SK-N-SH (cell line): ENCODE data around the gene TENT4A.

Source experiments
- CTCF ChIP-seq: fragments of 200-600 bp; sonication (generic); IDR thresholded peaks from 2 replicates; pipeline ENCODE4 v1.6.1; 2017; ENCODE audit warnings: antibody characterized with exemption, mild to moderate bottlenecking, moderate library complexity
- ELF1 ChIP-seq: IDR thresholded peaks from 2 replicates; pipeline ENCODE4 v1.4.0; 2012
- EZH2phosphoT487 ChIP-seq: fragments of 200-600 bp; sonication (generic); IDR thresholded peaks from 2 replicates; pipeline ENCODE4 v1.6.1; 2017; ENCODE audit warnings: low read depth, mixed run types, mild to moderate bottlenecking, antibody characterized with exemption, moderate library complexity, borderline replicate concordance
- FOSL2 ChIP-seq: IDR thresholded peaks from 2 replicates; pipeline ENCODE4 v1.4.0; 2012; ENCODE audit warnings: low read depth, mild to moderate bottlenecking, moderate library complexity, borderline replicate concordance
- POLR2AphosphoS5 ChIP-seq: IDR thresholded peaks from 2 replicates; pipeline ENCODE4 v1.6.1; 2012; ENCODE audit warnings: low read depth, low read length
- RXRA ChIP-seq: IDR thresholded peaks from 2 replicates; pipeline ENCODE4 v1.4.0; 2012; ENCODE audit warnings: low read depth, mild to moderate bottlenecking, borderline replicate concordance
- USF2 ChIP-seq: fragments of 150-350 bp; IDR thresholded peaks from 2 replicates; pipeline ENCODE4 v1.6.1; 2017; ENCODE audit warnings: antibody characterized with exemption, low read length, low read depth, borderline replicate concordance
- YY1 ChIP-seq: IDR thresholded peaks from 2 replicates; pipeline ENCODE4 v1.4.0; 2012; ENCODE audit warnings: low read depth, mild to moderate bottlenecking
- TF ChIP-seq, protein P1 (sequence below): IDR thresholded peaks from 2 replicates; pipeline ENCODE4 v1.6.1; 2012; ENCODE audit warnings: mild to moderate bottlenecking, low read depth, low read length, moderate library complexity
- TF ChIP-seq, protein P2 (sequence below): IDR thresholded peaks from 2 replicates; pipeline ENCODE4 v1.4.0; 2012; ENCODE audit warnings: low read depth, borderline replicate concordance

- no peak for TF ChIP-seq USF2
- TF ChIP-seq FOSL2, result no peak
- no peak for TF ChIP-seq EZH2phosphoT487
- TF ChIP-seq, protein P1, sequence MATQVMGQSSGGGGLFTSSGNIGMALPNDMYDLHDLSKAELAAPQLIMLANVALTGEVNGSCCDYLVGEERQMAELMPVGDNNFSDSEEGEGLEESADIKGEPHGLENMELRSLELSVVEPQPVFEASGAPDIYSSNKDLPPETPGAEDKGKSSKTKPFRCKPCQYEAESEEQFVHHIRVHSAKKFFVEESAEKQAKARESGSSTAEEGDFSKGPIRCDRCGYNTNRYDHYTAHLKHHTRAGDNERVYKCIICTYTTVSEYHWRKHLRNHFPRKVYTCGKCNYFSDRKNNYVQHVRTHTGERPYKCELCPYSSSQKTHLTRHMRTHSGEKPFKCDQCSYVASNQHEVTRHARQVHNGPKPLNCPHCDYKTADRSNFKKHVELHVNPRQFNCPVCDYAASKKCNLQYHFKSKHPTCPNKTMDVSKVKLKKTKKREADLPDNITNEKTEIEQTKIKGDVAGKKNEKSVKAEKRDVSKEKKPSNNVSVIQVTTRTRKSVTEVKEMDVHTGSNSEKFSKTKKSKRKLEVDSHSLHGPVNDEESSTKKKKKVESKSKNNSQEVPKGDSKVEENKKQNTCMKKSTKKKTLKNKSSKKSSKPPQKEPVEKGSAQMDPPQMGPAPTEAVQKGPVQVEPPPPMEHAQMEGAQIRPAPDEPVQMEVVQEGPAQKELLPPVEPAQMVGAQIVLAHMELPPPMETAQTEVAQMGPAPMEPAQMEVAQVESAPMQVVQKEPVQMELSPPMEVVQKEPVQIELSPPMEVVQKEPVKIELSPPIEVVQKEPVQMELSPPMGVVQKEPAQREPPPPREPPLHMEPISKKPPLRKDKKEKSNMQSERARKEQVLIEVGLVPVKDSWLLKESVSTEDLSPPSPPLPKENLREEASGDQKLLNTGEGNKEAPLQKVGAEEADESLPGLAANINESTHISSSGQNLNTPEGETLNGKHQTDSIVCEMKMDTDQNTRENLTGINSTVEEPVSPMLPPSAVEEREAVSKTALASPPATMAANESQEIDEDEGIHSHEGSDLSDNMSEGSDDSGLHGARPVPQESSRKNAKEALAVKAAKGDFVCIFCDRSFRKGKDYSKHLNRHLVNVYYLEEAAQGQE, result no peak
- TF ChIP-seq ELF1, result no peak
- no peak for TF ChIP-seq CTCF
- no peak for TF ChIP-seq POLR2AphosphoS5
- TF ChIP-seq RXRA, result no peak
- no peak for TF ChIP-seq YY1
- TF ChIP-seq, protein P2, sequence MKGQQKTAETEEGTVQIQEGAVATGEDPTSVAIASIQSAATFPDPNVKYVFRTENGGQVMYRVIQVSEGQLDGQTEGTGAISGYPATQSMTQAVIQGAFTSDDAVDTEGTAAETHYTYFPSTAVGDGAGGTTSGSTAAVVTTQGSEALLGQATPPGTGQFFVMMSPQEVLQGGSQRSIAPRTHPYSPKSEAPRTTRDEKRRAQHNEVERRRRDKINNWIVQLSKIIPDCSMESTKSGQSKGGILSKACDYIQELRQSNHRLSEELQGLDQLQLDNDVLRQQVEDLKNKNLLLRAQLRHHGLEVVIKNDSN, result no peak
Observed at GRCh38 chr5:6750142-6750840, 37.1 kb downstream of the TENT4A start.
